OCI-M1 (cell line): ENCODE data around the gene ASL.
A peak's percentile ranks its signal among the peaks of the same experiment; 100 is the strongest.
"Not testable (repeated sequence)": the region's sequence is repeated elsewhere in the genome, so short reads cannot be mapped to it uniquely, and the experiment has no call there.

Experiments
- DNase-seq: peaks from one replicate; lab custom pipeline; 2025; lab: John Stamatoyannopoulos, UW

Gene ASL

DNA sequence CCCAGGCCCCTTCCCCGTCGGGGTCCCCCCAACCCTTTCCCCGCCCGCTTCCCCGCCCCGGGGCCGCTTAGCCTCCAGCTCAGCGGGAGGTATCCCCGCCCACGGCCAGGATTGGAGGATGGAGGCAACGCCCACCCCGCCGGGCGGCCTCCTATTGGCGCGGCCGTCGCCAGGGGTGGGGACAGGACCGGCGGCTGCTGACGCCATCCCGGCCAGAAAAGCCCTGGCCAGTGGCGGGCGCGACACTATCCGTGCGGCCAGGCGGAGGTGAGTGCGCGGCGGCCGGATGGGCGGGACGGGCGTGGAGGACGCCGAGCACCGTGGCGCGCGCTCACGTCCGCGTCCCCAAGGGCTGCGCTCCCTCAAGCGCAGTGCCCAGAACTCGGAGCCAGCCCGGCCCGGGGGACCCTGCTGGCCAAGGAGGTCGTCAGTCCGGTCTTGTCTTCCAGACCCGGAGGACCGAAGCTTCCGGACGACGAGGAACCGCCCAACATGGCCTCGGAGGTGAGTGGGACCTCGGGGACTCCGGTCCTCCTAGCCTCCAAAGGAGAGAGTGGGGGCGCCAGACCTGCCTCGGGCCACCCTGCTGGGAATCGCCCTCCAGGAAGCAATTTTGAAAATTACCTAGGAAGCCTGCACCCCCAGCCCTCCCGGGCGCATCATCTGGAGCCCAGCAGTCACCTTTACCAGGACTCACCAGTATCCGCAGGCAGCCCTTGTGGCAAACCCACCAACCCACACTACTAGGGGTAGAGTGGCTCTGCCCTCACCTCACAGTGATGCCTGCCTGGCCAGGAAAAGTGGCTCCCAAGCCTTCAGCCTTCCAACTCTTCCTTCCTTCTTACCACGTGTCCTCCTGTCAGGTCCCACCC, at the start of gene ASL:
TSS of gene ASL (plus strand) at position 230 of the 872 bp plus-strand sequence. CDS start at position 493, 263 bp downstream.
- peak; percentile 98 for DNase-seq

DNA sequence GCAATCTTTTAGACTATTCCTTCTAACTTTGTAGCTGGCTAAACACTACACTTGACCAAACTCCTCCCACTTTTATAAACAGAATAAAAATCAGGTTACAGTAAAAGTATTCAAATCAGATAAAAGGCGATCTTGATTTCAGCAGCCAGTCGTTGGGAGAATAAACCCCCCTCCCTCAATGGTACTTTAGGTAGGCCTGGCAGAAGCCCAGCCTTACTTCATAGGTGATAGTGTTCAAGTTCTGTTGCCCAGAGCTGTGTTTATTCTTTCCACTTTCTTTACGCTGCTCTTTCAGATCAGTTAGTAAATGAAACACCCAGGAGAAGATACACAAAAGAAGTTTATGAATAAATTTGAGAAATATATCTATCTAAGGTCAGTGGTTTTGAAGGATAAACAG, 47.3 kb upstream of the ASL start:
- DNase-seq, result not testable (repeated sequence)

DNA sequence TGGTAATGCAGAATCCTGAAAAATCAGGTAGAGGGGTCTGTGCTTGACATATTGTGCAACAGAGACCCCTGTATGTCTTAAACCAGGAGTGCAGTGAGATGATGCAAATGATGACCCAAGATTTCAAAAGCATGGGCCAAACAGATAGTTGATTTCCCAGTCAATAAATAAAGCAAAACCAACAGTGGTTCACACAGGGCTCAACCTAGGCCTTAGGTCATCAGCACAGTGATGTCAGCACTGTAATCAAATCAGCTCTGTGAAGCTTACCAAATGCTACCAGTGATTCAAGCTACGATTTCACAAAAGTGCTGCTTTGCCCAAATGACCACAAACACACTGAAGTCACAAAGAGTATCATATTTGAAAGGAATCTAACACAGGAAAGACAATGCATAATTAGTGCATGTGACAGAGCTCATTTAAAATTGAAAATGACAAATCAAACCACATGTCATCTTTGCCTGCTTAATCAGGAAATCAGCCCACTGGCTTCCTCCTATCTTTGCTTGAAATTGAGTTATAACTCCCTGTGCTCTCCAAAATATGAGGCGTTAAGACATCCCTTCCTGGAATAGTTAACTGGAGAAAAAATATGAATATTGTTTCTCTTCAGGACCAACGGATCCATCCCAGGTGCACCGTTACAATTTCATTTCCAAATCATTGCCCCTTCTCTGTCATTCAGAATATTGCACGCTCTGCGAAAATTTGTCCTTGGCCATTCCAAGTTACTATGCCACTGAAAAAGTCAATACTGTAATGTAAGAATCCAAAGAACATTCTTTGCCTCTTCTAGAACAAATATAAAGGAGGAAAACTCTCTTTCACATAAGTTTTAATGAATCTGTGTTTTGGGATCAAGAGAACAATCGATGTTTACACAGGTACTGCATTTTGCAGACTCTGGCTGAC, 41.9 kb upstream of the ASL start:
- DNase-seq, result no peak

DNA sequence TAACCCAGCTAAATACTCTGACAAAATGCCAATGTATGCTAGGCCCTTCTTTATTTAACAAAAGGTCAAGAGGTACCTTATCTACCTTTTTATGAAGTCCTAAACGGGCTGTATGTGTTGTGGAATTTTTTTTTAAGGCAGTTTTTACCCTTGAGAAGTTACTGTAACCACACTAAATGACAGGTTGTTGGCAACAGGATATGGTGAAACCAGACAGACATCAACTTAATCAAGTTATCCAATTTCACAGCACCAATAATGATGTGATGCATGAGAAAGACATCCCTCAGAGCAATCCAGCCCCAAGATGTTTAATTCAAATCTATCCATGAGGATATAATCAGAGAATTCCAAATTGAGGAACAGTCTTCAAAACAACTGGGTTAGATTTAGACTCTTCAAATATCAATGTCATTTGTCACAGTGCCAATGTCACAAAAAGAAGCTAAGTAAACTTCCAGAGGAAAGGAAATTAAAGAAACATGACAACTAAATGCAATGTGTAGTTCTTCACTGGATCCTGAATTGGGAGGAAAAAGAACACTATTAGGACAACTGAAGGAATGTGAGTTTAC, 41.1 kb upstream of the ASL start:
- DNase-seq, result not testable (repeated sequence)

DNA sequence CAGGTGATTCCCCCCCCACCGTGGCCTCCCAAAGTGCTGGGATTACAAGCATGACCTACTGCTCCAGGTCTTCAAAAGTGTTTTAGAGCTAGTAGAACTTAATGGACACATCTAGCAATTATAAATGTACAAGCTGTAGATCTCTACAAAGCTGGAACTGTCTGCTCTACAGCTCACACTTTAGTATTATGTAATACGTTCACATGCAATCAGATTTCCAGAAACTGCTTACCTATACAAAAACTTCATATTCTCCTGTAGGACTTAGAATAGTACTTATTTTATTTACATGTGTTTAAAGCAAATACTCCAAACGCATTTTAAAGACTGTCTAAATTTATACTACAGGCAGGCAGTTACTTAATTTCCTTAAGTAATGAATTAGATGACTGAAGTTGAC, 39.2 kb upstream of the ASL start:
- DNase-seq, result no peak

DNA sequence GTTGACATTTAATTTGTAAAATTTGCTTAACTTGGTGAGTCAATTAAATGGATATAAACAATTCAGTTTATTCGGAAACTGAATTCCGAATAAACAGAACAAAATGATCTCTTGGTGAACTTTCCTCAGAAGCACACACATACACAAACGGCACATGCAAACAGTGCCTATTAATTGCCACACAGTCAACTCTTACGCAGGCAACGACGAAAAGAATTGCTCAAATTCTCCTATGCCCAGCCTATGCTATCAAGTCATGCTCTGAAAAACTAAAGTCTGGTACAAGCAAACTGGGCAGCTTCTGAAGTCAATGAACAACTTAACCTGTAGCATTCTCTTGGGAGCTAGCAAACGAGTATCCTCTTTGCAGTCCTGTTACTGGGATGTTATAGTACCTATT, 38.8 kb upstream of the ASL start:
- DNase-seq, result no peak

DNA sequence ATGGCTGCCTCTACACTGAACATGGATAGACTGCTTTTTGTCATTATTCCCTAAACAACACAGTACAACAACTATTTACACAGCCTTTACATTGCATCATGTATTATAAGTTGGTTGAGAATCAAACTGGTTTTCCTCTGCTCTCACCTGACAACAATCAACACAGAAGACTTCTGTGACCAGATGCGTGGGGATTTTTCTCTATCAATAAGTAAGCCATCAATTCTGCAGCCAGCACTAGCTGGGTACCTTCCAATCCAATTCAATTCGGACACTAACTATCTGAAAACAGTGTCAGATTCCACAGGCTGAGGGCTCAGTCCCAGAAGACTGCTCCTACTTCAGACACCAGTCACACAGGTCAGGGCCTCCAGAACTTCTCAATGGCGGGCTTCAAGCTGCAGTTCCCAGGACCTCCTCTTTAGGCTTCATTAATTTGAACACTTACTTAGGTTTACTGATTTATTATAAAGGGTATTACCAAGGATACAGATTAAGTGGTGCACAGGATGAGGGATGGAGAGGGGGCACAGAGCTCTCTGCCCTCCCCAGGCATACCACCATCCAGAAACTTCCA, 36.4 kb upstream of the ASL start:
- no peak for DNase-seq

DNA sequence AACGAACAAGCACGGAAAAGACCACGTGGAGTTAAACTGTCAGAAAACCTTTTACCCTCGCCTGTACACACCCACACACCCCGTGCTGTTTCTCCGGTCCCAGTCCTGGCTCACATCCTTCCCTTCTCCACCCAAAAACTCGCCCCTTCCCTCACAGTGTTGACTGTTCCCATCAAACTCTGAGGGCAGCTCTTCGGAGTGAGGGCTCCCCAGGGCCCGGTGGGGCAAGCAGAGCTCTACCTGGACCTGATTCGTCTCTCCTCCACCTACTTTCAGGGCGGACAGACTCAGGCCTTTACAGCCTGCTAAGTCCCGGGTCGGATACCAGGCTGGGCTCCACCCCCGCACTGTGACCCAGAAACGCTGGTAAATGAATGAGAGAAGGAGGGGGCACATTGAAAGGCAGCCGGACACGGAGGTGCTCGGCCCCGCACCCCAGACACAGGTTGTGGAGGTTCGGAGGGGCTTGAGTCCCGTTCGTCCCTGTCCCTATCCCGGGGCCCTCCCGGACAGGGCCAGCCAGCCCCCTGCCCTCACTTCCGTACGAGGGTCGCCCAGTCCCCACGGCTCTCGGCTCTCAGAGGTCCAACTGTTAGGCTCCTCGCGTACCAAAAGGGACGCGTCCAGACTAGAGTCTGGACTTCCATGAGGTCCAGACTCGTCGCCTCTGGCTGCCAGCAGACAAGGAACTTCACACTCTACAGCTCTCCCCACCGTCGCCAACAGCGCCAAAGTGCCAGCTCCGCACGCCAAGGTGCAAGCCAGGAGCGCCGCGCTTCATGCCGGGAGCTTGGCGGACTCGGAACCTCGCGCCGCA, 31.7 kb upstream of the ASL start:
- no peak for DNase-seq

DNA sequence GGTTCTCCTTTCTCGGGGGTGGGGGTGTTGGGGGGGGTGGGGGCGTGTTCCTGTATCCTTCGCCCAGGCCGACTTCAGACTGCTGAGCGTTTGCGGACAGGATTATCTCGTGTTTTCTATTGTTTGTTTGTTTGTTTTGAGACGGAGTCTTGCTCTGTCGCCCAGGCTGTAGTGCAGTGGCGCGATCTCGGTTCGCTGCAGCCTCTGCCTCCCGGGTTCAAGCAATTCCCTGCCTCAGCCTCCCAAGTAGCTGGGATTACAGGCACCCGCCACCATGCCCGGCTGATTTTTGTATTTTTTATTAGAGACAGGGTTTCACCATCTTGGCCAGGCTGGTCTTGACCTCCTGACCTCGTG, 31.1 kb upstream of the ASL start:
- DNase-seq, result not testable (repeated sequence)

DNA sequence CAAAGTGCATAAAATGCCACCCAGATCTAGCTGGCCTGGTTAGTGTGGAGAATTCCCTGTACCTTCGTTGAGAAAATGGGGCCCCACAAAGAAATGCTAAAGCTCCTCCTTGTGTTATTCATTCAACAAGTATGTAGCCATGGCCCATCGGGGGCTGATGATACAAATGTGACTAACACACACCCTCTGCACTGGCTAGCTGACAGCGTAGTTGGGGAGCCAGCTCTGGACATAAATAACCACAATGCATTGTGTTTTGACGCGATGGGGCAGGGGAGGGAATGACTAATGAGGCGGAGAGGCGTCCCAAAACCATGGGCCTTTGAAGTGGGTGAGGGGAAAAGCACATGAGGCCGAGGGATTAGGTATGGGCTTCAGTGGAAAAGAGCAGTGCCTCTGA, 28.2 kb upstream of the ASL start:
- DNase-seq, result no peak

DNA sequence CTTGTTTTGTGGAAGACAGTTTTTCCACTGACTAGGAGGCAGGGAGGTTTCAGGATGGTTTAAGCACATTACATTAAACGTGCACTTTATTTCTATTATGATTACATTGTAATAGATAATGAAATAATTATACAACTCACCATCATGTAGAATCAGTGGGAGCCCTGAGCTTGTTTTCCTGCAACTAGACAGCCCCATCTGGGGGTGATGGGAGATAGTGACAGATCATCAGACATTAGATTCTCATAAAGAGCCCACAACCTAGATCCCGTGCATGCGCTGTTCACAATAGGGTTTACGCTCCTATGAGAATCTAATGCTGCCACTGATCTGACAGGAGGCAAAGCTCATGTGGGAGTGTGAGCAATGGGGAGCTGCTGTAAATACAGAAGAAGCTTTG, 25.7 kb upstream of the ASL start:
- DNase-seq, result not testable (repeated sequence)

DNA sequence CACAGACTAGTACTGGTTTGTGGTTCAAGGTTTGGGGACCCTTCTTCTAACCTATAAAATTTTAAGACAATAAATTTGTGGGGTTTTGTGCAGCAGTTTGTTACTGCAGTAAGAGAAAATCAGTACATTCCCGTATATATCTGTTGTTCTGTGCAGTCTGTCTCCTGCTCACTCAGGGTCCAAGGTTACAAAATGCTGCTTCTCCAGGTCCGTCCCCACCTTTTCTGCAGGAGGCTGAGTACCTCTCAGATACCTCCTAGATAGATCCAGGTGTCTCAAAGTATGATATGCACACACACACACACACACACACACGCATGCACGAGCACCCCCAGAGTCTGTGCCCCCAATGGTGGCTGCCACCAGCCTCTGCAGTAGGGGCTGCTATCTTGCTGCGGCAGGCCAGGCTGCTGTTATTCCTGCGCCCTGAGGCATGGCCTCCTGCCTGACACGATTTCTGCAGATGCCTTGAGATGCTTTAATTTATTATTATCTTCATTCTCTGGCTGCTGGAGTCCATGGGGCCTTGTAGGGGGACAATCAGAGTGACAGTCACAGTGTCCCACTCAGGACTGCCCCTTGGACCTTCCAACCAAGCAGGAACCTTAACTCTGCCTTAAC, 25.2 kb upstream of the ASL start:
- no peak for DNase-seq

DNA sequence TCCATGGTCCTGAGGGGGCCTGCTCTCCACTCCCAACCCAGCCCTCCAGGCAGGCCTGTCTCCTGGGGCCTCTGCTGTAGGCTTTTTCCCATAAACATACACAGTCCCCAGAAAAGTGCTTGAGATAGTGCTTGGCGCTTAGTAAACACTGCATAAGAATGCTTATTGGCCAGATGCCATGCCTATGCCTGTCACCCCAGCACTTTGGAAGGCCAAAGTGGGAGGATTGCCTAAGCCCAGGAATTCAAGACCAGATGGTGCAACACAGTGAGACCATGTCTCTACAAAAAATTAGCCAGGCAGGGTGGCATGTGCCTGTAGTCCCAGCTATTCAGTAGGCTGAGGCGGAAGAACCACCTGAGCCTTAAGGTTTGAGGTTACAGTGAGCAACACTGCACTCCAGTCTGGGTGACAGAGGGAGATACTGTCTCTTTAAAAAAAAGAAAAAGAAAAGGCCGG, 24.6 kb upstream of the ASL start:
- DNase-seq, result no peak

DNA sequence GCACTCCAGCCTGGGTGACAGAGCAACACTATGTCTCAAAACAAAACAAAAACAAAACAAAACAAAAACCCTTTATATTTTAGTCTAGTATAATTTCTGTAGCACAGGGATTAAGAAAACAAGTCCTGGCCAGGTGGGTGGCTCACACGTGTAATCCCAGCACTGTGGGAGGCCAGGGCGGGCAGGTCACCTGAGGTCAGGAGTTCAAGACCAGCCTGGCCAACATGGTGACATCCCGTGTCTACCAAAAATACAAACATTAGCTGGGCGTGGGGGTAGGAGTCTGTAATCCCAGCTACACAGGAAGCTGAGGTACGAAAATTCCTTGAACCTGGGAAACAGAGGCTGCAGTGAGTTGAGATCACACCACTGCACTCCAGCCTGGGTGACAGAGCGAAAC, 23.2 kb upstream of the ASL start:
- DNase-seq, result no peak

DNA sequence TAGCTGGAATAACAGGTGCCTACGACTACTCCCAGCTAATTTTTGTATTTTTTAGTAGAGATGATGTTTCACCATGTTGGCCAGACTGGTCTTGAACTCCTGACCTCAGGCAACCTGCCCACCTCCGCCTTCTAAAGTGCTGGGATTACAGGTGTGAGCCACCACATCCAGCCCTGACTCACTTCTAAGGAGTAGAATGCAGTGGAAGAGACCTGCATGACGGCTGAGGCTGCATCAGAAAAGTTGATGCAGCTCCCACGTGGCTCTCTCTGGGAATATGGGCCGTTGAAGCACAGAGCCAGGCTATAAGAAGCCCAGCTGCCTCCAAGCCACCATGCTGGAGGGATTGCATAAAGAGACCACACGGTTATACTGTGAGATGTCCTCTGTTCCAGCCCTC, 21.6 kb upstream of the ASL start:
- no peak for DNase-seq

DNA sequence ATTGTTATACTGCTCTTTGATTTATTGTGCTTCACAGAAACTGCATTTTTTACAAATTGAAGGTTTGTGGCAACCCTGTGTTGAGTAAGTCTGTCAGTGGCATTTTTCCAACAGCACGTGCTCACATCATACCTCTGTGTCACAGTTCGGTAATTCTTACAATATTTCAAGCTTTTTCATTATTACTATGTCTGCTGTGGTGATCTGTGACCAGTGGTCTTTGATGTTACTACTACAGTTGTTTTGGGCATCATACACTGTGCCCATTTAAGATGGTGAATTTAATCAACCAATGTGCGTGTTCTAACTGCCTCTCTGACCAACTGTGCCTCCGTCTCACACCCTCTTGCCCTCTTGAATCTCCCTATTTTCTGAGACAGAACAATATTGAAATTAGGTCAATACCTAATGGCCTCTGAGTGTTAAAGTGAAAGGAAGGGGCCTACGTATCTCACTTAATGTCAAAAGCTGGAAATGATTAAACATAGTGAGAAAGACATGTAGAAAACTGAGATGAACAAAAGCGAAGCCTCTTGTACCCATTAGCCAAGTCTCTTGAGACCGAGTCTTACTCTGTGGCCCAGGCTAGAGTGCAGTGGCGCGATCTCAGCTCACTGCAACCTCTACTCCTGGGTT, 20.2 kb upstream of the ASL start:
- no peak for DNase-seq

DNA sequence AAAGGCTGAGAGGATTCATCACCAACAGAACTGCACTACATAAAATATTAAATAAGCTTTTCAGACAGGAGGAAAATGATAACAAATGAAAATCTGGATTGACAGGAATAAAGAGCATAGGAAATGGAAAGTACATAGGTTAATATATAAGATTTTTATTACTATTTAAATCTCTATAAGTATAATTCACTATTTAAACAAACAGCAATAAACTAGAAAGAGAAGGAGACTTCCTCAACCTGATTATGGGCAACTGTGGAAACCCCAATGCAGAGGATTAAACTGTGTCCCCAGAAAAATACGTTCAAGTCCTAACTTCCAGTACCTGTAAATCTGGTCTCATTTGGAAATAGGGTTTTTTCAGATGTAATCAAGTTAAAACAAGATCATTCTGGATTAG, 14.8 kb upstream of the ASL start:
- no peak for DNase-seq

DNA sequence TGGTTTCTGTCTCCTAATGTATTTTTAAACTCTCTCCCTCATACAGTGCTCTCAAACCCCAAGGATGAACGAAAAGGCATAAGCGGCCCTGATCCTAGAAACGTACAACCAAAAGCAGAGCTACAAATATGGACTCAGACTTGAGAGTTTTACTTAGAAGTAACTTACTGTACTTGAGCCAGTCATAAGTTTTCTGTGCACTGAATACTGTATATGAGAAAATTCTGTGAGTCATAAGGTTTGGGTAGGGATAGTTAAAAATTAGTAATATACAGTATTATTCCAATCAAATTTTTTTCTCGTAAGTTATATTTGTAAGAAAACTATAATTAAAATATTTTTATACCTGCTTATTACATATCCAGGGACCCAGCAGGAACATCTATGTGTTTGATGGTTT, 5.9 kb upstream of the ASL start:
- DNase-seq, result no peak

DNA sequence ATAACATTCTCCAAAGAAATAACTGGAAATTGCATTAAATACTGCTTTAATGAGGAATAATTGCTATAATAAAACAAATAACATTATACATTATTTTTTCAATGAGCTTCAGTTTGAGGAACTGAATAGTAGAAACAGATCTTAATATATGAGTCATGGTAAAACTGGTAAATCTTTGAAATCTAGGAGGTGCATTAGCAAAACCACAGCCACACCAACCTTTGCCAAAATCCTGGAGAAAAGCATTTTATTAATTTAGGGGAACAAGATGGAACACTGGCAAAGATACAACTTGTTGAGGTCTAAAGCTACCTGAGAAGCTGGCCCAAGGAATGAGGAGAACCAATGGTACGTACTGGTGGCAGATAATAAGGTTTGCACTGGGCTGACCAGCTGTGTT, 5.4 kb upstream of the ASL start:
- no peak for DNase-seq

DNA sequence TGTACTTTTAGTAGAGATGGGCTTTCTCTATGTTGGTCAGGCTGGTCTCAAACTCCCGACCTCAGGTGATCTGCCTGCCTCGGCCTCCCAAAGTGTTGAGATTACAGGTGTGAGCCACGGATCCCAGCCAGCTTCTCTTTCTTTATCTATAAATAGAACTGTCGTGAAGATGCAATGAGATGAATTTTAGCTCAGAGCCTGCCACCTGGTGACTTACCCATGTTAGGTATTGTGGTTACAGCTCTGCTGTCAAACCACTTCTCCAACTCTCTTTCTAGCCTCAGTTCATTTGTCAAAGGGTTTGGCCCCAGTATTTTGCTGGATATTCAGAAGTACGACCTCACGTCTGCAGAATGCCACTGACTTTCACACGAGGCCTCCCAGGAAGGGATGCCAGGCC, 3.4 kb upstream of the ASL start:
- DNase-seq, result not testable (repeated sequence)
